SU-DHL-6 (cell line): ENCODE results near the gene GJD4.

Experiments
- CTCF ChIP-seq: fragments of 200-600 bp; sonication (generic); IDR thresholded peaks from one replicate; pipeline ENCODE4 v1.5.1; 2017; ENCODE audit warnings: antibody characterized with exemption, mild to moderate bottlenecking, low read length, moderate library complexity; ENCODE audit not compliant: insufficient read depth, poor library complexity, severe bottlenecking
- EZH2phosphoT487 ChIP-seq: fragments of 200-600 bp; sonication (generic), shearing (Covaris generic); conservative IDR thresholded peaks from 2 replicates; pipeline ENCODE4 v1.6.1; 2018; ENCODE audit warnings: mild to moderate bottlenecking, antibody characterized with exemption, low read length, moderate library complexity, mixed read lengths

GRCh38 chr10:35644050-35644950 is 39.2 kb downstream of the GJD4 start:
- TF ChIP-seq CTCF, result no peak
- TF ChIP-seq EZH2phosphoT487, result no peak
